ENCODE data around the gene AKAP8L. TPM values are rescaled to one million over a fixed set of nuclear protein-coding genes. Genes with fewer than 3 reads are reported as not detected.

The AKAP8L gene
- 10 to 100 TPM; 46.5 to 72.2 (median 60.1) TPM for total RNA-seq
- polyA plus RNA-seq: 10 to 100 TPM; 43.3 to 67.5 TPM
- long read RNA-seq, donor 1, transcript AKAP8L-201 (14 exons, 2,146 nt): major isoform, 51 of 93 reads
- long read RNA-seq, donor 1, partial matches to known transcripts: 30 of 93 reads
- long read RNA-seq, donor 1, other reads (novel, unspliced or antisense): 9 of 93 reads
- long read RNA-seq, donor 2, transcript AKAP8L-201 (14 exons, 2,146 nt): major isoform, 10 of 24 reads
- long read RNA-seq, donor 2, partial matches to known transcripts: 8 of 24 reads
- long read RNA-seq, donor 2, other reads (novel, unspliced or antisense): 5 of 24 reads
- long read RNA-seq, donor 3, transcript AKAP8L-201 (14 exons, 2,146 nt): major isoform, 74 of 93 reads
- long read RNA-seq, donor 3, partial matches to known transcripts: 9 of 93 reads
- long read RNA-seq, donor 3, other reads (novel, unspliced or antisense): 9 of 93 reads

DNA sequence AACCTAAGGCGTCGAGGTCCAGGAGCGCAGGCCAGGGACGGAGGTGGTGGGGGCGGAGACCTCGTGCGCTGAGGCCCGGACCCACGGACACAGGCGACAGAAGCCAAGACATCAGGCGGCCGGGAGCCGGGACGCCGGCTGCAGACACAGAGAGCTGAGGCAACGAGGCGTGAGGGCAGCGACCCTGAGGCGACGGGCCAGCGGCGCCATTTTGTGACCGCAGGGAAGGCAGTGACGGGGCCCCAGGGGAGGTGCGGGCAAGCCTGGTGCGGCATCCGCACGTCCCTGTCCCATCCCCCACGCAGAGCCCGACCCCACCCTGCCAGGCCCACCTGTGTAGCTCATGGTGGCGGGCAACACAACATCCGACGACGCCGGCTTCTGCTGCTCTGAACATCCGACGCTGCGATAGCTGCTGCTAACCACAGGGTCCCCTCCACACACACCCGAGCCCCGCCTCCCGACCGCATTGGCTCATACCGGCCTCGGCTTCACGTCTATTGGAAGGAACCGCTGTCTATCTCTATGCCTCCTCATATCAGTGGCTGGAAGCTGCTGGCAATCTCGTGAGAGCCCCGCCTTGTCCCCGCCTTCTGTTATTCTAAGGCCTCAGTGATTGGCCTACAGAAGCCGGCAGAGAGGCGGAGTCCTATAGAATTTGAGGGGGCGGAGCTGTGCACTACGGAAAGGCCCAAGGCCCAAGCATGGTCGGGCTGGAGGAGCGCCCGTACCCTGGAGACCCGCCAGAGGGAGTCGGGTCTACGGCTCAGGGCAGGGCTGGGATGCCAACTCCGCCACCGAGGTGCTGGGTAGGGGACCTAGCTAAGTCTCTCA is at the start of gene AKAP8L:
AKAP8L (minus strand) TSS at position 410 of the 834 bp plus-strand sequence; CDS start at position 345, 65 bp downstream.
- peak within 1 kb of the TSS; percentile 75 to 100 (median 93) for H3K4me3 ChIP-seq
- peaks cover 0 to 44% (median 21%) of the 10 kb centered on the region in 9 donors for H3K36me3 ChIP-seq
- H3K4me1 ChIP-seq: peaks cover 6 to 58% (median 39%) of the 10 kb centered on the region in 12 donors
- peak within 1 kb of the TSS; percentile 71 to 95 (median 91) for H3K27ac ChIP-seq
- H3K27me3 ChIP-seq: no peaks in the 10 kb centered on the region
- no peaks in the 10 kb centered on the region for H3K9me3 ChIP-seq
- DNase-seq (peak; percentile 98 to 100 (median 99)), ATAC-seq (peak; percentile 95 to 98 (median 96))
- WGBS, 4 donors: 0 to 1% (median 0%) methylated on average over 36 to 61 of the region's 61 CpGs
- intact Hi-C loops (cut with DNase I): loop anchor here in 7 of 10 donors (2.0 to 10.0 kb wide), 5 partner anchors 32 to 244 kb away; partner anchors contain the start of gene AKAP8 (in 2 of the 7)
- peak; percentile 53 to 91 for TF ChIP-seq POLR2A (IDR thresholded peaks at IDR 0.05)
- TF ChIP-seq, protein P1, sequence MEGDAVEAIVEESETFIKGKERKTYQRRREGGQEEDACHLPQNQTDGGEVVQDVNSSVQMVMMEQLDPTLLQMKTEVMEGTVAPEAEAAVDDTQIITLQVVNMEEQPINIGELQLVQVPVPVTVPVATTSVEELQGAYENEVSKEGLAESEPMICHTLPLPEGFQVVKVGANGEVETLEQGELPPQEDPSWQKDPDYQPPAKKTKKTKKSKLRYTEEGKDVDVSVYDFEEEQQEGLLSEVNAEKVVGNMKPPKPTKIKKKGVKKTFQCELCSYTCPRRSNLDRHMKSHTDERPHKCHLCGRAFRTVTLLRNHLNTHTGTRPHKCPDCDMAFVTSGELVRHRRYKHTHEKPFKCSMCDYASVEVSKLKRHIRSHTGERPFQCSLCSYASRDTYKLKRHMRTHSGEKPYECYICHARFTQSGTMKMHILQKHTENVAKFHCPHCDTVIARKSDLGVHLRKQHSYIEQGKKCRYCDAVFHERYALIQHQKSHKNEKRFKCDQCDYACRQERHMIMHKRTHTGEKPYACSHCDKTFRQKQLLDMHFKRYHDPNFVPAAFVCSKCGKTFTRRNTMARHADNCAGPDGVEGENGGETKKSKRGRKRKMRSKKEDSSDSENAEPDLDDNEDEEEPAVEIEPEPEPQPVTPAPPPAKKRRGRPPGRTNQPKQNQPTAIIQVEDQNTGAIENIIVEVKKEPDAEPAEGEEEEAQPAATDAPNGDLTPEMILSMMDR (IDR thresholded peaks at IDR 0.05): peak; percentile 50 to 81 (median 63)

DNA sequence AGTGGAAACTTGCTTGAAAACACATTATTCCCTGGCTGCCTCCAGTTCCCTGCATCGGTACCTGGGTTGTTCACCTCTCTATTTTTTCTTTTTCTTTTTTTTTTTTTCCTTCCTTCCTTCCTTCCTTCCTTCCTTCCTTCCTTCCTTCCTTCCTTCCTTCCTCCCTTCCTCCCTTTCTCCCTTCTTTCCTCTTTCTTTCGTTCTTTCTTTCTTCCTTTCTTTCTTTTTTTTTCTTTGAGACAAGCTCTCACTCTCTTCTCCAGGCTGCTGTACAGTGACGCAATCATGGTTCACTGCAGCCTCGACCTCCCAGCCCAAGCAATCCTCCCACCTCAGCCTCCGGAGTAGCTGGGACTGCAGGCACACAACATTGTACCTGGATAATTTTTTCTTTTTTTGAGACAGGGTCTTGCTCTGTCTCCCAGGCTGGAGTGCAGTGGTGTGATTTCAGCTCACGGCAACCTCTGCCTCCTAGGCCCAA is 49.0 kb upstream of the AKAP8L start:
- intact Hi-C loops (cut with DNase I): no loop called here

GRCh38 chr19:15466851-15467733 is 48.3 kb upstream of the AKAP8L start:
- H3K9me3 ChIP-seq: no peaks in the 10 kb centered on the region
- intact Hi-C loops (cut with DNase I): no loop called here
- H3K36me3 ChIP-seq: no peaks in the 10 kb centered on the region
- ATAC-seq (peak in 2 of 4 donors; percentile 25 to 73), DNase-seq (no peak)
- H3K27me3 ChIP-seq: peaks cover 4 to 70% (median 29%) of the 10 kb centered on the region in 9 donors
- peak overlapping the region in 1 of 12 donors; percentile 10 for H3K4me3 ChIP-seq
- H3K4me1 ChIP-seq: peaks cover 0 to 46% (median 2%) of the 10 kb centered on the region in 12 donors
- peak overlapping the region in 1 of 12 donors; percentile 73 for H3K27ac ChIP-seq
- TF ChIP-seq, protein P1 (IDR thresholded peaks at IDR 0.05): no peak
- no peak for TF ChIP-seq POLR2A (IDR thresholded peaks at IDR 0.05)
- WGBS, 4 donors: 46 to 73% (median 53%) methylated on average over 8 of the region's 8 CpGs

More for the DNA sequence above, 49.0 kb upstream of the AKAP8L start:
- TF ChIP-seq POLR2A (IDR thresholded peaks at IDR 0.05): no peak
- TF ChIP-seq, protein P1 (IDR thresholded peaks at IDR 0.05): no peak
- Histone ChIP-seq H3K4me3 (no peak overlapping the region), H3K27ac (no peak overlapping the region), H3K9me3 (no peaks in the 10 kb centered on the region), H3K36me3 (no peaks in the 10 kb centered on the region), H3K4me1 (peaks cover 0 to 46% (median 2%) of the 10 kb centered on the region in 12 donors), H3K27me3 (peaks cover 4 to 75% (median 29%) of the 10 kb centered on the region in 9 donors)
- DNase-seq (no peak), ATAC-seq (no peak)
- WGBS, 4 donors: 72 to 77% (median 75%) methylated on average over 6 of the region's 6 CpGs

All from heart left ventricle (tissue), 16 donors.